Neural cell (in vitro differentiated cells): ENCODE results near the gene NDUFB11. TPM values are rescaled to one million over a fixed set of nuclear protein-coding genes. Genes with fewer than 3 reads are reported as not detected.

ENCODE experiments used
- H2AFZ ChIP-seq: fragments of 200-600, 300-800 bp; sonication (generic), shearing (Covaris generic); 2 replicates; pipeline ENCODE4 v1.6.0; 2014; ENCODE audit warnings: low read depth, mild to moderate bottlenecking, antibody characterized with exemption, low read length, moderate library complexity
- H3F3A ChIP-seq: fragments of 200-600 bp; shearing (Covaris generic); 2 replicates; pipeline ENCODE4 v1.6.1; 2016; ENCODE audit warnings: mild to moderate bottlenecking, moderate library complexity, mixed read lengths, antibody characterized with exemption, low read length; ENCODE audit not compliant: insufficient read depth, poor library complexity, severe bottlenecking
- H3K27ac ChIP-seq: fragments of 200-600, 300-800 bp; sonication (generic), shearing (Covaris generic); 2 replicates; pipeline ENCODE4 v1.5.1; 2014; ENCODE audit warnings: mild to moderate bottlenecking, low read length, moderate library complexity
- H3K27me3 ChIP-seq: fragments of 300-800, 200-600 bp; sonication (generic), shearing (Covaris generic); 2 replicates; pipeline ENCODE4 v1.6.0; 2014; ENCODE audit warnings: mild to moderate bottlenecking, low read depth, low read length, moderate library complexity; ENCODE audit not compliant: insufficient read depth
- H3K36me3 ChIP-seq: fragments of 300-800, 200-600 bp; sonication (generic), shearing (Covaris generic); 2 replicates; pipeline ENCODE4 v1.5.1; 2014; ENCODE audit warnings: mild to moderate bottlenecking, antibody characterized with exemption, low read length, moderate library complexity; ENCODE audit not compliant: insufficient read depth
- H3K4me2 ChIP-seq: fragments of 300-800, 200-600 bp; sonication (generic), shearing (Covaris generic); 2 replicates; pipeline ENCODE4 v1.6.0; 2014; ENCODE audit warnings: mild to moderate bottlenecking, low read length
- H3K4me3 ChIP-seq: fragments of 300-800, 200-600 bp; sonication (generic), shearing (Covaris generic); 2 replicates; pipeline ENCODE4 v1.5.1; 2014; ENCODE audit warnings: mild to moderate bottlenecking, low read length, moderate library complexity
- H3K79me2 ChIP-seq: fragments of 200-600 bp; shearing (Covaris generic); replicated peaks from 2 replicates; pipeline ENCODE4 v1.6.0; 2014; ENCODE audit warnings: mild to moderate bottlenecking, low read length, moderate library complexity; ENCODE audit not compliant: insufficient read depth
- H3K9ac ChIP-seq: fragments of 300-800, 200-600 bp; sonication (generic), shearing (Covaris generic); 2 replicates; pipeline ENCODE4 v1.6.1; 2016; ENCODE audit warnings: mild to moderate bottlenecking, low read length, mixed read lengths
- H3K9me2 ChIP-seq: fragments of 200-600 bp; shearing (Covaris generic); 2 replicates; pipeline ENCODE4 v1.6.1; 2016; ENCODE audit warnings: mild to moderate bottlenecking, low read length, mixed read lengths; ENCODE audit not compliant: insufficient read depth
- H3K9me3 ChIP-seq: fragments of 200-600, 300-800 bp; sonication (generic), shearing (Covaris generic); 2 replicates; pipeline ENCODE4 v1.6.1; 2016; ENCODE audit warnings: mild to moderate bottlenecking, mixed run types, low read length, moderate library complexity, mixed read lengths
- H4K20me1 ChIP-seq: fragments of 200-600 bp; shearing (Covaris generic); 2 replicates; pipeline ENCODE4 v1.6.1; 2016; ENCODE audit warnings: mild to moderate bottlenecking, mixed run types; ENCODE audit not compliant: insufficient read depth
- CTCF ChIP-seq: fragments of 450-650 bp; IDR thresholded peaks from 2 replicates; pipeline ENCODE4 v1.5.1; 2014; ENCODE audit warnings: antibody characterized with exemption, mild to moderate bottlenecking, moderate library complexity; ENCODE audit not compliant: poor library complexity, severe bottlenecking
- EP300 ChIP-seq: fragments of 450-650 bp; conservative IDR thresholded peaks from 2 replicates; pipeline ENCODE4 v1.6.1; 2014; ENCODE audit warnings: antibody characterized with exemption, mild to moderate bottlenecking, moderate library complexity; ENCODE audit not compliant: poor library complexity, severe bottlenecking
- EZH2 ChIP-seq: fragments of 200-600, 300-800 bp; shearing (Covaris generic), sonication (generic); IDR thresholded peaks from 2 replicates; pipeline ENCODE4 v1.6.1; 2014; ENCODE audit warnings: antibody characterized with exemption, low read length, borderline replicate concordance, mild to moderate bottlenecking; ENCODE audit not compliant: insufficient read depth, poor library complexity, severe bottlenecking
- MXI1 ChIP-seq: fragments of 450-650 bp; conservative IDR thresholded peaks from 2 replicates; pipeline ENCODE4 v1.6.1; 2014; ENCODE audit warnings: antibody characterized with exemption, mild to moderate bottlenecking; ENCODE audit not compliant: poor library complexity, severe bottlenecking
- POLR2AphosphoS5 ChIP-seq: IDR thresholded peaks from 2 replicates; pipeline ENCODE4 v1.6.1; 2012
- RAD21 ChIP-seq: fragments of 450-650 bp; conservative IDR thresholded peaks from 2 replicates; pipeline ENCODE4 v1.6.1; 2014; ENCODE audit warnings: antibody characterized with exemption, mild to moderate bottlenecking, moderate library complexity
- REST ChIP-seq: IDR thresholded peaks from 2 replicates; pipeline ENCODE4 v1.6.1; 2012; ENCODE audit warnings: borderline replicate concordance
- SMC3 ChIP-seq: fragments of 450-650 bp; conservative IDR thresholded peaks from 2 replicates; pipeline ENCODE4 v1.6.1; 2014; ENCODE audit warnings: antibody characterized with exemption, mild to moderate bottlenecking, moderate library complexity; ENCODE audit not compliant: poor library complexity
- TAF1 ChIP-seq: IDR thresholded peaks from 2 replicates; pipeline ENCODE4 v1.6.1; 2012; ENCODE audit warnings: low read depth
- polyA plus RNA-seq: library from polyadenylated mRNA; depleted of rRNA; stranded (reverse); fragments of >200 nt; gene quantifications from 2 replicates; pipeline ENCODE4 v1.2.3, GENCODE V29; 2014

Gene NDUFB11
- polyA plus RNA-seq, 1 donor from 2014 or later: 184 TPM

- Histone ChIP-seq H4K20me1 (no peaks in the 10 kb centered on the region), H3K79me2 (no peaks in the 10 kb centered on the region), H3K36me3 (no peaks in the 10 kb centered on the region), H3F3A (no peaks in the 10 kb centered on the region), H3K9me3 (no peaks in the 10 kb centered on the region), H3K4me3 (no peak overlapping the region), H3K4me2 (no peak overlapping the region), H2AFZ (no peak overlapping the region), H3K9me2 (no peaks in the 10 kb centered on the region), H3K27ac (no peak overlapping the region), H3K9ac (no peak overlapping the region), H3K27me3 (no peaks in the 10 kb centered on the region)
- TF ChIP-seq SMC3 (no peak), EZH2 (no peak), REST (no peak), RAD21 (no peak), CTCF (no peak), EP300 (no peak), TAF1 (no peak), MXI1 (no peak), POLR2AphosphoS5 (no peak)
Measured at GRCh38 chrX:47187106-47187677, 42.7 kb upstream of the NDUFB11 start.

GRCh38 chrX:47186096-47186740, 41.7 kb upstream of the NDUFB11 start:
- no peaks in the 10 kb centered on the region for H3K79me2 ChIP-seq
- no peaks in the 10 kb centered on the region for H3F3A ChIP-seq
- no peak overlapping the region for H3K27ac ChIP-seq
- H2AFZ ChIP-seq: no peak overlapping the region
- H3K4me2 ChIP-seq: no peak overlapping the region
- no peaks in the 10 kb centered on the region for H4K20me1 ChIP-seq
- TF ChIP-seq MXI1 (no peak), CTCF (no peak), EP300 (no peak), REST (no peak), POLR2AphosphoS5 (no peak), EZH2 (no peak), TAF1 (no peak), RAD21 (no peak), SMC3 (no peak)
- H3K9ac ChIP-seq: no peak overlapping the region
- no peaks in the 10 kb centered on the region for H3K9me3 ChIP-seq
- H3K9me2 ChIP-seq: no peaks in the 10 kb centered on the region
- H3K27me3 ChIP-seq: no peaks in the 10 kb centered on the region
- no peak overlapping the region for H3K4me3 ChIP-seq
- no peaks in the 10 kb centered on the region for H3K36me3 ChIP-seq
